H1 (cell line): ENCODE measurements around the gene PBX1. TPM values are rescaled to one million over a fixed set of nuclear protein-coding genes. Genes with fewer than 3 reads are reported as not detected.

Source experiments
- ASH2L ChIP-seq: fragments of 200-600, 300-600 bp; sonication (generic); IDR thresholded peaks from one replicate; pipeline ENCODE4 v1.7.1; 2017; ENCODE audit warnings: low read length
- CBX8 ChIP-seq: fragments of 300-800, 300-1000 bp; sonication (generic); IDR thresholded peaks from 2 replicates; pipeline ENCODE4 v1.7.1; 2016; ENCODE audit warnings: low read depth, low read length, borderline replicate concordance
- GABPA ChIP-seq: IDR thresholded peaks from 2 replicates; pipeline ENCODE4 v1.6.1; 2011; ENCODE audit warnings: mild to moderate bottlenecking, low read length, moderate library complexity, borderline replicate concordance; ENCODE audit not compliant: insufficient read depth
- JUN ChIP-seq: IDR thresholded peaks from 2 replicates; pipeline ENCODE4 v1.6.1; 2011; ENCODE audit warnings: low read depth, mild to moderate bottlenecking, improper control_type of control experiment, low read length
- SAP30 ChIP-seq: fragments of 300-600 bp; sonication (generic); IDR thresholded peaks from 2 replicates; pipeline ENCODE4 v1.7.1; 2012; ENCODE audit warnings: low read length, moderate library complexity, mild to moderate bottlenecking, inconsistent platforms; ENCODE audit not compliant: insufficient read depth, insufficient replicate concordance
- SIRT6 ChIP-seq: IDR thresholded peaks from one replicate; pipeline ENCODE4 v1.7.1; 2012; ENCODE audit warnings: low read length, inconsistent platforms
- SIX5 ChIP-seq: IDR thresholded peaks from 2 replicates; pipeline ENCODE4 v1.6.1; 2011; ENCODE audit warnings: mild to moderate bottlenecking, low read depth, low read length
- SP2 ChIP-seq: IDR thresholded peaks from 2 replicates; pipeline ENCODE4 v1.6.1; 2012; ENCODE audit warnings: mild to moderate bottlenecking, low read length, inconsistent platforms
- polyA plus RNA-seq, 7 experiments: library from polyadenylated mRNA; depleted of rRNA in 3 of 7; stranded (reverse) in 5 of 7; unstranded in 2 of 7; fragments of >200 nt in 5 of 7; fragments of 200-250 nt in 2 of 7; gene quantifications; 1 replicate in 5 of 7; 2 replicates in 1 of 7; 4 replicates in 1 of 7; pipeline versions ENCODE4 v1.2.1 to v1.2.3, GENCODE V29; 2011 to 2013; ENCODE audit warnings: missing spikeins in 2 of 7, mixed read lengths in 2 of 7
- total RNA-seq: library from RNA; stranded (reverse); fragmentation: NEBNext Ultra II Directional; extraction: Animal tissue kit (Norgen Biotek cat#: 25700); gene quantifications from 2 replicates; pipeline ENCODE4 v1.2.1, GENCODE V29; 2021
- TF ChIP-seq, protein P1 (sequence below): IDR thresholded peaks from 2 replicates; pipeline ENCODE4 v1.6.1; 2012; ENCODE audit warnings: inconsistent platforms

The PBX1 gene
- total and polyA plus RNA-seq, 2 of the 8 experiments (the other 6 are each of a cell fraction or from before 2014, with no cell fraction given) = 87.4 to 124 TPM

DNA sequence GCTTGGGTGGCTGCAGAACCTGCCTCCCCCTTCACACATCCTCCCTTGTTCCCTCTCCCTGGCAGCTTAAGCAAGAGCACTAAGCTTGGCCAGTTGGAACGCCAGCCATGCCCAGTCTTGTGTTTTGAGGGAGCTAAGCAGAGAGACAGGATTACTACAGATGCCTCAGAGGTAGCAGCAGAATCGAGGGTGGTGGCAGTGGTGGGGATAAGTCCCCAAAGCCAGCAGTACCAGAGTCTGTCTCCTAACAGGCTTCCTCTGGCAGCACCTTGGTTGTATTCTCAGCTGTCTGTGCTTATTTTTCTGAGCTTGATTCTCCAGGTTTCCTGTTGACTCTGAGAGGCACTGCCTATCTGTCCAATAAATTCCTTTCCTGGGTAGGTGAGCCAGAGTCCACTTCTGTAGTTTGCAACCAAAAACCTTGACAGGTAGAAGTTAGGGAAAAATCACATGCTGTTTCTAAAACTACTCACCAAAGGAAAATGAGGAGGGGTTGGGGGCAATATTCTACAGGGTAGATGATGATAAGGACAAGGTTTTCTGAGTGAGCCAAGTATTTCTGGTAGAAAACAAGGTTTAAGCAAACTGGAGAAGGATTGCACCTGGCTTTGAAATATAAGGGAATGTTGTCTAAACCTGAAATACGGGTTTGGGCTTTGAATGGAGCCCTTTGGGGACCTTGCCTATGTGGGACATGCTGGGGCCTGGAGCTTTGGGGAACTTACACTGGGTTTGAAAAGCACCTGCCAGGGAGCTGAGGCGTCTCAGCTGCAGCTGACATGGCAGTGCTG lies 100.8 kb downstream of the PBX1 start (continued):
- TF ChIP-seq SAP30 = no peak
- TF ChIP-seq, protein P1, sequence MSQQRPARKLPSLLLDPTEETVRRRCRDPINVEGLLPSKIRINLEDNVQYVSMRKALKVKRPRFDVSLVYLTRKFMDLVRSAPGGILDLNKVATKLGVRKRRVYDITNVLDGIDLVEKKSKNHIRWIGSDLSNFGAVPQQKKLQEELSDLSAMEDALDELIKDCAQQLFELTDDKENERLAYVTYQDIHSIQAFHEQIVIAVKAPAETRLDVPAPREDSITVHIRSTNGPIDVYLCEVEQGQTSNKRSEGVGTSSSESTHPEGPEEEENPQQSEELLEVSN = no peak
- no peak for TF ChIP-seq SP2
- no peak for TF ChIP-seq SIX5
- peak; percentile 92 for TF ChIP-seq ASH2L
- no peak for TF ChIP-seq GABPA
- no peak for TF ChIP-seq CBX8
- TF ChIP-seq JUN = no peak
- no peak for TF ChIP-seq SIRT6
